NCI-H128 (cell line): Measurements from ENCODE around the gene POTEB.
"Not testable (repeated sequence)": the region's sequence is repeated elsewhere in the genome, so short reads cannot be mapped to it uniquely, and the experiment has no call there.

Experiments used
- DNase-seq: peaks from one replicate; lab custom pipeline; 2025; ENCODE audit not compliant: unreplicated experiment; lab: John Stamatoyannopoulos, UW

The POTEB gene

GRCh38 chr15:21877635-21878034 lies at the start of gene POTEB:
TSS of gene POTEB (minus strand) at chr15:21877735. CDS start at chr15:21877246, 489 bp downstream.
- not testable (repeated sequence) for DNase-seq

GRCh38 chr15:21890955-21891354 lies 13.4 kb upstream of the POTEB start:
- not testable (repeated sequence) for DNase-seq

- not testable (repeated sequence) for DNase-seq
These were observed 12.0 kb upstream of the POTEB start for GRCh38 chr15:21889542-21889941.

GRCh38 chr15:21838831-21839230 lies 38.7 kb downstream of the POTEB start:
- DNase-seq = not testable (repeated sequence)
